ENCODE results near the gene HNRNPAB. TPM values are rescaled to one million over a fixed set of nuclear protein-coding genes. Genes with fewer than 3 reads are reported as not detected.
"Not testable (repeated sequence)": the region's sequence is repeated elsewhere in the genome, so short reads cannot be mapped to it uniquely, and the experiment has no call there.

The HNRNPAB gene
- polyA plus RNA-seq, 1 donor: 163 TPM

- DNase-seq: no peak
These were observed 38.1 kb downstream of the HNRNPAB start for GRCh38 chr5:178242416-178242815.

DNA sequence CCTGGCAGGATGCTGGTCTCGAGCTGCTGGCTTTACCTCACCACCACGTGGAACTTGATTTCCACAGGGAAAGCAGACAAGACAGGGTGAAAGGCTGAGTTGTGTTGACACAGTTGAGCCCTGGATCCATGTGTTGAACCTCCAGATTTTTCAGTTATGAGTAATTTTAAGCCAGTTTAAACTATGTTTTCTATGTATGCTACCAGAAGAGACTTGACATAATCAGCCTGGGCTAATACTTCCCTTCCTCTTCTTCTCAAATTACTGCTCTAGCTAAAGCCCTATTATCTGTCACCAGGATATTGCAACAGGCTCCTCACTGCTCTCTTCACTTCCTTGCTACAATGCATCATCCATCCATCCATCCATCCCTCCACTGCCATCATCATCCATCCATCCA lies 40.2 kb downstream of the HNRNPAB start:
- DNase-seq: no peak

DNA sequence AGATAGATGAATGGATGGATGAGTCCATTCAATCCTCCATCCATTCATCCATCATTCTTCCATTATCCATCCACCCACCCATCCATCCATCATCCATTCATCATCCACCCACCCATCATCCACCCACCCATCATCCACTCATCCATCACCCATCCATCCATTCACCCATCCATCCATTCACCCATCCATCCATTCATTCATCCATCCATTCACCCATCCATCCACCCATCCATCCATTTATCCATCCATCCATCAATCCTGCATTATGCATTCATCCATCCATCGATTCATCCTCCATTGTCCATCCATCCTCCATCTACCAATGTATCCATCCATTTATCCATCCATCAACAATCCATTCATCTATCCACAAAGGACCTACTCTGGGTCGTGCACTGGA lies 41.1 kb downstream of the HNRNPAB start:
- DNase-seq: no peak

DNA sequence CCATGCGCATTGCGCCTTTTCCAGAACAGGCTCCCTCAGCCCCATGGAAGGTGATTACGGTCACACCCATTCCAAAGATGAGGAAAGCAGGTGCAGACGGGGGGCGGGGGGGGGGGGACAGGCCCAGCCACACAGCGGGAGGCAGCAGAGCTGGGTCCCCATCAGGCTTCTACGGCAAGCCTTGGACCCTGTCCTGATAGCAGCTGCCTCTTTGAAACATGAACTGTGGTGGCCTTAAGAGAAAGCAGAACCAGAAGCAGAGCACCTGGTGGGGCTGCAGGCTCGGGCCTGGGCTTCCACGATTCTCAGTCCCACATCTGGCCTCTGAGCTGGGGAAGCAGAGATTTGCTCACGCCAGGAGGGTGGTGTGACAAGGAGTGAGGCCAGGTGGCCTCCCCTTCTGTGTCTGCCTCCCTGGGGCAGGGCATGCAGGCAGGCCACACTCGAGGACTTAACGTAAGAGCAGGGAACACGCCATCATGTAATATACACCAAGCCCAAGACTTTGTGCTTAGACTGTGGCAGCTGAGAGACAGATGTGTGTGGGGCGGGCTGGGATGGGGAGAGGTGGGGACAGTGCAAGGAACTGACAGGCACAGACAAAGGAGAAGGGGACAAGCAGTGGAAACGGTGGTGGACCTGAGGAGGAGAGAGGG lies 42.4 kb downstream of the HNRNPAB start:
- no peak for DNase-seq

DNA sequence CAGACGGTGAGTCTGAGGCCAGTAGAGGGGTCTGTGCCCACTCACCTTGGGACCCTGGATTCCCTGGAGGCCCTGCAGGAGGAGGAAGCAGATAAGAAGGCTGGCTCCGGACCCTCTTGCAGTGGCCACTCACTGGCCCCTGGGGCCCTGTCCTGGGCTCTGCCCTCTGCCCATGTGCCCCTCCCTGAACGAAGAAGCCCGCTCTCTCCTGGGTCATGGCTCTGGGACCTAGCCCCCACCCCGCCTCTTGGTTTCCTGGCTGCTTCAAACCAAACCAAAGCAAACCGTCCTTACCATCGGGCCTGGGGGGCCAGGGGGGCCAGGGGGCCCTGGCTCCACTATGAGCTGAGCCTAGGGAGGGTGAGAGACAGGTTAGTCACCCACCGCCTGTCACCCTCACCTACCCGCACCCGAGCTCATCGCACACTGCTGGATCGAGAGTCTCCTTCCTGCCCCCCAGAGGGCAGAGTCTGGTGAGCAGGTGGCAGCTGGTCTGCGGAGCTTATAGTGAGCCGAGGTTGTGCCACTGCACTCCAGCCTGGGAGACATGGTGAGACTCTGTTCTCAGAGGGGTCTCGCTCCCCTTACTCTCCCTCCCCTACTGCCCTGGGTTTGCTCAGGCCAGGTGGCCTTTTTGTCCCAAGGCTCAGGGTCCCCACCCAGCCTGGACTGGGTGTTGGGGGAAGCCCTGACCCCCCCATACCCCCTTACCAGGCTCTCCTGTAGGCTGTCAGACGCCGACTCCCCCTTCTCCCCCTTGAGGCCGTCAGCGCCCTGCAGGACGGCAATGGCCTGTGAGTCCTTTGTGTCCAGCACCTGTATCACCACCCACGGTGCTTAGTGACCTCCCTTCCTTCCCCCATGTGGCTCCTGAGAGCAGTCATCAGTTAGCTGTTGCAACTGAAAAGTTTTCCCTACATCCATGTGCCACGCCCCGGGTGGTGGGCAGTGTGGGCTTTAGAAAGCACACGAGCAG lies 43.4 kb downstream of the HNRNPAB start:
- no peak for DNase-seq

GRCh38 chr5:178248750-178249149 lies 44.4 kb downstream of the HNRNPAB start:
- DNase-seq: no peak

- DNase-seq: no peak
These were observed 45.1 kb downstream of the HNRNPAB start for GRCh38 chr5:178249191-178249989.

GRCh38 chr5:178250263-178250662 lies 45.9 kb downstream of the HNRNPAB start:
- no peak for DNase-seq

DNA sequence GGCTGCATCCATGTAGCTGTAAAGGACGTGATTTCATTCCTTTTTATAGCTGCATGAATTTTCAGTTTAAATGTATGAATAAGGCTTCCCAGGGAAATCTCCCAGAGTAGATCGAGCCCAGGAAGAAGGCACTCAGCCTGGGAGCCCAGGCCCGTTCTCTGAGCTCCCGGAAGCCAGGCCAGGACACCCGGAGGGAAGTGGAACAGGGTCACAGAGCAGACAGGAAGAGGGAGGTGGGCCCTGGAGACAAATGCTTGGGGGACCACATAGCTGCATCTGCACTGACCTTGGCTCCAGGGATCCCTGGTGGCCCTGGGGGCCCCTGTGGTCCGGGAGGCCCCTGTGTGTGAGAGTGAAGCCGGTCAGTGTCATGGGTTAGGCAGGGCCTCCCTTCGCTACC lies 47.9 kb downstream of the HNRNPAB start:
- no peak for DNase-seq

GRCh38 chr5:178253632-178254031 lies 49.3 kb downstream of the HNRNPAB start:
- not testable (repeated sequence) for DNase-seq

DNA sequence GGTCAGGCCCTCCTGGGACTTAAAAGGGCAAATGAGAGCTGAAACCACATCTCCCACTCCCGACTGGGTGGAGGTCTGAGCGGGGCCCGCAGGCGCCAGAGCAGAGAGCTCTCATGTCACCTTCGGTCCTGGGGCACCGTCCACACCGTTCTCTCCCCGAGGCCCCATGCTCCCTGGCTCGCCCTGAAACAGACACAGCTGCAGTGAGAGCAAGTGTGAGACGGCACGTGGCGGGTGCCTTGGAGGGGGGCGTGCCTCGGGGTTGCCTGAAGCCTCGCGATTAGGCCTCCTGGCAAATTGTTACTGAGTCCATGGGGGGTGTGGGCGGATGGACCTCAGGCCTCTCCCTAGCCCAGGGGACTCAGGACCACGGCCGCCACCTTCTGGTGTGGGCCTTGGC lies 52.4 kb downstream of the HNRNPAB start:
- no peak for DNase-seq

DNA sequence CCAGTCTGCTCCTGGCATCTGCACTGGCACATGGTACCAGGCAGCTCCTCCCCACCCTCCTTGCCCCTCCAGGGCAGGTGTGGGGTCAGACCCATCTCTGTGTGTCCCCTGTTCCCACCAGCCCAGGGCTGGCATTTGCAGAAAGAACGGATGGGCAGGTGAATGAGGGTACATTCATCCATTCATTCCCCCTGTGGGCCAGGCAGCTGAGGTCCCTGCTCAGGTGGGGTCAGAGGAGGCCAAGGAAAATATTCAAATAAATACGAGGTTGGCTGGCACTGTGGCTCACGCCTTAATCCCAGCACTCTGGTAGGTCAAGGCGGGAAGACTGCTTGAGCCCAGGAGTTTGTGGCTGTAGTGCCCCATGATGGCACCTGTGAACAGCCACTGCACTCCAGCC lies 53.3 kb downstream of the HNRNPAB start:
- no peak for DNase-seq

GRCh38 chr5:178259623-178260536 lies 55.5 kb downstream of the HNRNPAB start:
- no peak for DNase-seq

Other genes starting within 250 kb of the HNRNPAB start
- not detected for gene PROP1, start 208.3 kb upstream of the HNRNPAB start, polyA plus RNA-seq (ENCODE audit: insufficient read length)
- 3.4 TPM for gene N4BP3, start 91.0 kb upstream of the HNRNPAB start, polyA plus RNA-seq (ENCODE audit: insufficient read length)
- gene RMND5B, start 73.5 kb upstream of the HNRNPAB start, polyA plus RNA-seq (ENCODE audit: insufficient read length): 30.6 TPM
- gene NHP2, start 50.6 kb upstream of the HNRNPAB start, polyA plus RNA-seq (ENCODE audit: insufficient read length): 85.3 TPM
- gene GMCL2, start 17.2 kb upstream of the HNRNPAB start, polyA plus RNA-seq (ENCODE audit: insufficient read length): not detected
- 118 TPM for gene PHYKPL, start 28.3 kb downstream of the HNRNPAB start, polyA plus RNA-seq (ENCODE audit: insufficient read length)